Neural cell (in vitro differentiated cells): ENCODE data around the gene RDH16. TPM values are rescaled to one million over a fixed set of nuclear protein-coding genes. Genes with fewer than 3 reads are reported as not detected.

Source experiments
- H2AFZ ChIP-seq: fragments of 200-600, 300-800 bp; sonication (generic), shearing (Covaris generic); 2 replicates; pipeline ENCODE4 v1.6.0; 2014; ENCODE audit warnings: low read depth, mild to moderate bottlenecking, antibody characterized with exemption, low read length, moderate library complexity
- H3F3A ChIP-seq: fragments of 200-600 bp; shearing (Covaris generic); 2 replicates; pipeline ENCODE4 v1.6.1; 2016; ENCODE audit warnings: mild to moderate bottlenecking, moderate library complexity, mixed read lengths, antibody characterized with exemption, low read length; ENCODE audit not compliant: insufficient read depth, poor library complexity, severe bottlenecking
- H3K27ac ChIP-seq: fragments of 200-600, 300-800 bp; sonication (generic), shearing (Covaris generic); 2 replicates; pipeline ENCODE4 v1.5.1; 2014; ENCODE audit warnings: mild to moderate bottlenecking, low read length, moderate library complexity
- H3K27me3 ChIP-seq: fragments of 300-800, 200-600 bp; sonication (generic), shearing (Covaris generic); 2 replicates; pipeline ENCODE4 v1.6.0; 2014; ENCODE audit warnings: mild to moderate bottlenecking, low read depth, low read length, moderate library complexity; ENCODE audit not compliant: insufficient read depth
- H3K36me3 ChIP-seq: fragments of 300-800, 200-600 bp; sonication (generic), shearing (Covaris generic); 2 replicates; pipeline ENCODE4 v1.5.1; 2014; ENCODE audit warnings: mild to moderate bottlenecking, antibody characterized with exemption, low read length, moderate library complexity; ENCODE audit not compliant: insufficient read depth
- H3K4me2 ChIP-seq: fragments of 300-800, 200-600 bp; sonication (generic), shearing (Covaris generic); 2 replicates; pipeline ENCODE4 v1.6.0; 2014; ENCODE audit warnings: mild to moderate bottlenecking, low read length
- H3K4me3 ChIP-seq: fragments of 300-800, 200-600 bp; sonication (generic), shearing (Covaris generic); 2 replicates; pipeline ENCODE4 v1.5.1; 2014; ENCODE audit warnings: mild to moderate bottlenecking, low read length, moderate library complexity
- H3K79me2 ChIP-seq: fragments of 200-600 bp; shearing (Covaris generic); replicated peaks from 2 replicates; pipeline ENCODE4 v1.6.0; 2014; ENCODE audit warnings: mild to moderate bottlenecking, low read length, moderate library complexity; ENCODE audit not compliant: insufficient read depth
- H3K9ac ChIP-seq: fragments of 300-800, 200-600 bp; sonication (generic), shearing (Covaris generic); 2 replicates; pipeline ENCODE4 v1.6.1; 2016; ENCODE audit warnings: mild to moderate bottlenecking, low read length, mixed read lengths
- H3K9me2 ChIP-seq: fragments of 200-600 bp; shearing (Covaris generic); 2 replicates; pipeline ENCODE4 v1.6.1; 2016; ENCODE audit warnings: mild to moderate bottlenecking, low read length, mixed read lengths; ENCODE audit not compliant: insufficient read depth
- H3K9me3 ChIP-seq: fragments of 200-600, 300-800 bp; sonication (generic), shearing (Covaris generic); 2 replicates; pipeline ENCODE4 v1.6.1; 2016; ENCODE audit warnings: mild to moderate bottlenecking, mixed run types, low read length, moderate library complexity, mixed read lengths
- H4K20me1 ChIP-seq: fragments of 200-600 bp; shearing (Covaris generic); 2 replicates; pipeline ENCODE4 v1.6.1; 2016; ENCODE audit warnings: mild to moderate bottlenecking, mixed run types; ENCODE audit not compliant: insufficient read depth
- CTCF ChIP-seq: fragments of 450-650 bp; IDR thresholded peaks from 2 replicates; pipeline ENCODE4 v1.5.1; 2014; ENCODE audit warnings: antibody characterized with exemption, mild to moderate bottlenecking, moderate library complexity; ENCODE audit not compliant: poor library complexity, severe bottlenecking
- EP300 ChIP-seq: fragments of 450-650 bp; conservative IDR thresholded peaks from 2 replicates; pipeline ENCODE4 v1.6.1; 2014; ENCODE audit warnings: antibody characterized with exemption, mild to moderate bottlenecking, moderate library complexity; ENCODE audit not compliant: poor library complexity, severe bottlenecking
- EZH2 ChIP-seq: fragments of 200-600, 300-800 bp; shearing (Covaris generic), sonication (generic); IDR thresholded peaks from 2 replicates; pipeline ENCODE4 v1.6.1; 2014; ENCODE audit warnings: antibody characterized with exemption, low read length, borderline replicate concordance, mild to moderate bottlenecking; ENCODE audit not compliant: insufficient read depth, poor library complexity, severe bottlenecking
- MXI1 ChIP-seq: fragments of 450-650 bp; conservative IDR thresholded peaks from 2 replicates; pipeline ENCODE4 v1.6.1; 2014; ENCODE audit warnings: antibody characterized with exemption, mild to moderate bottlenecking; ENCODE audit not compliant: poor library complexity, severe bottlenecking
- POLR2AphosphoS5 ChIP-seq: IDR thresholded peaks from 2 replicates; pipeline ENCODE4 v1.6.1; 2012
- RAD21 ChIP-seq: fragments of 450-650 bp; conservative IDR thresholded peaks from 2 replicates; pipeline ENCODE4 v1.6.1; 2014; ENCODE audit warnings: antibody characterized with exemption, mild to moderate bottlenecking, moderate library complexity
- REST ChIP-seq: IDR thresholded peaks from 2 replicates; pipeline ENCODE4 v1.6.1; 2012; ENCODE audit warnings: borderline replicate concordance
- SMC3 ChIP-seq: fragments of 450-650 bp; conservative IDR thresholded peaks from 2 replicates; pipeline ENCODE4 v1.6.1; 2014; ENCODE audit warnings: antibody characterized with exemption, mild to moderate bottlenecking, moderate library complexity; ENCODE audit not compliant: poor library complexity
- TAF1 ChIP-seq: IDR thresholded peaks from 2 replicates; pipeline ENCODE4 v1.6.1; 2012; ENCODE audit warnings: low read depth
- polyA plus RNA-seq: library from polyadenylated mRNA; depleted of rRNA; stranded (reverse); fragments of >200 nt; gene quantifications from 2 replicates; pipeline ENCODE4 v1.2.3, GENCODE V29; 2014

RDH16 gene
- polyA plus RNA-seq, 1 donor from 2014 or later, result 1.0 TPM

GRCh38 chr12:56953314-56953713 lies 4.1 kb downstream of the RDH16 start:
- H3F3A ChIP-seq, result no peaks in the 10 kb centered on the region
- no peaks in the 10 kb centered on the region for H3K9me2 ChIP-seq
- no peaks in the 10 kb centered on the region for H3K9me3 ChIP-seq
- no peaks in the 10 kb centered on the region for H3K79me2 ChIP-seq
- no peaks in the 10 kb centered on the region for H4K20me1 ChIP-seq
- no peaks in the 10 kb centered on the region for H3K36me3 ChIP-seq
- H3K27ac ChIP-seq, result no peak overlapping the region
- no peak for TF ChIP-seq MXI1
- no peak for TF ChIP-seq EZH2
- TF ChIP-seq REST, result no peak
- no peak for TF ChIP-seq SMC3
- no peak for TF ChIP-seq EP300
- no peak for TF ChIP-seq RAD21
- no peak for TF ChIP-seq POLR2AphosphoS5
- TF ChIP-seq TAF1, result no peak
- TF ChIP-seq CTCF, result no peak
- H2AFZ ChIP-seq, result no peak overlapping the region
- no peak overlapping the region for H3K9ac ChIP-seq
- no peak overlapping the region for H3K4me2 ChIP-seq
- no peak overlapping the region for H3K4me3 ChIP-seq
- no peaks in the 10 kb centered on the region for H3K27me3 ChIP-seq

GRCh38 chr12:56951582-56952339 lies 5.6 kb downstream of the RDH16 start:
- no peaks in the 10 kb centered on the region for H3K79me2 ChIP-seq
- H3K9me3 ChIP-seq, result no peaks in the 10 kb centered on the region
- no peak overlapping the region for H3K4me2 ChIP-seq
- H3K9ac ChIP-seq, result no peak overlapping the region
- H4K20me1 ChIP-seq, result no peaks in the 10 kb centered on the region
- no peak for TF ChIP-seq RAD21
- no peak for TF ChIP-seq SMC3
- no peak for TF ChIP-seq EP300
- no peak for TF ChIP-seq CTCF
- TF ChIP-seq TAF1, result no peak
- TF ChIP-seq MXI1, result no peak
- no peak for TF ChIP-seq POLR2AphosphoS5
- TF ChIP-seq EZH2, result no peak
- TF ChIP-seq REST, result no peak
- H3K9me2 ChIP-seq, result no peaks in the 10 kb centered on the region
- no peak overlapping the region for H3K4me3 ChIP-seq
- no peaks in the 10 kb centered on the region for H3K27me3 ChIP-seq
- H2AFZ ChIP-seq, result no peak overlapping the region
- no peak overlapping the region for H3K27ac ChIP-seq
- no peaks in the 10 kb centered on the region for H3F3A ChIP-seq
- H3K36me3 ChIP-seq, result no peaks in the 10 kb centered on the region
